GM19397 (cell line): ENCODE results near the gene ATAD2B.
"Not testable (repeated sequence)": the region's sequence is repeated elsewhere in the genome, so short reads cannot be mapped to it uniquely, and the experiment has no call there.

Experiments used
- ATAC-seq: cut with Tn5 transposase; IDR thresholded peaks from one replicate; pipeline ENCODE4 v1.9.1; 2021; ENCODE audit warnings: mild to moderate bottlenecking, moderate library complexity; ENCODE audit not compliant: unreplicated experiment

The ATAD2B gene

DNA sequence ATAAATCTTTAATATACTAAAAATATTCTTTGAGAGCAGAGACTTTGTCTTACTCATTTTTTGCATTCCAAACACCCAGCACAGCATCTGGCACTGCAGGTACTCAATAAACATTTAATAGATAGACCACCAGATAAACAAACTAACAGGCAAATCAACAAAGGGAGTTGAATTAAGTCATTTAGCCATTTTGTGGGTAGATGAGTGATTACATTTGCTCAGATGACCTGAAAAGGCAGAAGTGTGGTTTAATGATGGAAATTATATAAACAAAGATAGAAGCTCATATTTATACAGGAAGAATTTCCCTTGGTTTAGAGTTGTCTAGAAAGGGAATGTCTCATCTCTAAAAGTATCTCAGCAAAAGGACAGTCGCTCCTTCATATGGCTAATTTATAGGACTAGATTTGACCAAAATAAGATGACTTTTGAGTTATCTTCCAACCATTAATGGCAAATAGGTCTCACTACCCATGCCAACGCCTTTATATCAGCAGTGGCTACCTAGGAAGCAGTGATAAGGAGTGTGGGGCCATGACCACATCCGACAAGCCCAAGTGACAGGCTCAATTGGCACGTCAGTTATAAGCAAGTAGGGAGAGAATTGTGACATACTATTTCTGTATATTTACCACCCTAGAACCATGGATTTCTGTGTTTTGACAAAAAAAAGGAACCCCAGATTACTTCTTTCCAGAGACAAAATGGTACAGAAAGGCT, 173.5 kb downstream of the ATAD2B start:
- ATAC-seq: no peak

- ATAC-seq: no peak
Observed at GRCh38 chr2:23751747-23752265, 175.1 kb downstream of the ATAD2B start.

- ATAC-seq: peak; percentile 30
Observed at GRCh38 chr2:23746141-23746863, 180.6 kb downstream of the ATAD2B start.

DNA sequence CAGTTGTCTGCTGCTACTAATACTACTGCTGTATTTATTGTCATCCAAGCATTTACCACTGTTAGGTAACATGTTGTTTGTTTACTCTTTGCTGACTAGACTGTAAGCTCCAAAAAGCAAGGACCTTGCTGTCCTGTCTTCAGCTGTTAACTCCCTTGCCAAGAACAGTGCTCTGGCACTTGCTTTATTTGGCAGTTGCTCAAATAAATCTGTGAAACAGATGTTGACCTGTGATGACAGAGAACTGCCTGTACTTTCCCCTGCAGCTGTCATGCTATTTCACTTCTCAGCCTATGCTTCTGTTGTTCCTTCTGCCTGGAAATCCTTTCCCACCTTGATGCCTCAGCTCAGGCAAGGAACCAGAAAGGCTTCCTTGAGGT, 181.2 kb downstream of the ATAD2B start:
- peak; percentile 78 for ATAC-seq

- ATAC-seq: peak; percentile 18
Observed at GRCh38 chr2:23745068-23745725, 181.7 kb downstream of the ATAD2B start.

DNA sequence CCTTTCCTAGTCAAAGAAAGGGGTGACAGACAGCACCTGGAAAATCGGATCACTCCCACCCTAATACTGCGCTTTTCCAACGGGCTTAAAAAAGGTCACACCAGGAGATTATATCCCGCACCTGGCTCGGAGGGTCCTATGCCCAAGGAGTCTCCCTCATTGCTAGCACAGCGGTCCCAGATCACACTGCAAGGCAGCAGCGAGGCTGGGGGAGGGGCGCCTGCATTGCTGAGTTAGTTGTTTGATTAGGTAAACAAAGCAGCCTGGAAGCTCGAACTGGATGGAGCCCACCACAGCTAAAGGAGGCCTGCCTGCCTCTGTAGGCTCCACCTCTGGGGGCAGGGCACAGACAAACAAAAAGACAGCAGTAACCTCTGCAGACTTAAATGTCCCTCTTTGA, 190.1 kb downstream of the ATAD2B start:
- ATAC-seq: not testable (repeated sequence)

- no peak for ATAC-seq
Observed at GRCh38 chr2:23734416-23734815, 192.5 kb downstream of the ATAD2B start.

DNA sequence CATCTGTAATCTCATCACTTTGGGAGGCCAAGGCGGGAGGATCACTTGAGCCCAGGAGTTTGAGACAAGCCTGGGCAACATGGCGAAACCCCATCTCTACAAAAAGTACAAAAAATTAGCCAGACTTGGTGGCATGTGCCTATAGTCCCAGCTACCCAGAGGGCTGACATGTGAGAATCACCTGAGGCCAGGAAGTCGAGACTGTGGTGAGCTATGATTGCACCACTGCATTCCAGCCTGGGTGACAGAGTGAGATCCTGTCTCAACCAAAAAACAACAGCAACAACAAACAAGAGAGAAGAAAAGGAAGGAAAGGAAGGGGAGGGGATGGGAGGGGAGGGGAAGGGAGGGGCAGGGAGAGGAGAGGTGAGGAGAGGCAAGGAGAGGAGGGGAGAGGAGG, 203.9 kb downstream of the ATAD2B start:
- ATAC-seq: not testable (repeated sequence)

GRCh38 chr2:23722255-23722654, 204.7 kb downstream of the ATAD2B start:
- ATAC-seq: no peak

DNA sequence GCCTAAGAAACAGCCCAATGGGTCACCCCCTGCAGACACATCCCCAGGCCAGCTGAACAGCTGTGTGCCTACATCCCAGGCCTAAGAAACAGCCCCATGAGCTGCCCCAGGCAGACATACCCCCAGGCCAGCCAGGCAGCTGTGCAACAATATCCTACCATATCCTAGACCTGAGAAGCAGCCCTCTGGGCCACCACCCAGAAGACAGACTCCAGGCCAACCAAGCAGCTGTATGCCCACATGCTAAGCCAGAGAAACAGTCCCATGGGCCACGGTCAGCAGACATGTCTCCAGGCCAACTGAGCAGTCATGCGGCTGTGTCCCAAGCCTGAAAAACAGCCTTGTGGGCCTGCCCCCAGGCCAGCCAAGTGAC, 205.5 kb downstream of the ATAD2B start:
- ATAC-seq: no peak

DNA sequence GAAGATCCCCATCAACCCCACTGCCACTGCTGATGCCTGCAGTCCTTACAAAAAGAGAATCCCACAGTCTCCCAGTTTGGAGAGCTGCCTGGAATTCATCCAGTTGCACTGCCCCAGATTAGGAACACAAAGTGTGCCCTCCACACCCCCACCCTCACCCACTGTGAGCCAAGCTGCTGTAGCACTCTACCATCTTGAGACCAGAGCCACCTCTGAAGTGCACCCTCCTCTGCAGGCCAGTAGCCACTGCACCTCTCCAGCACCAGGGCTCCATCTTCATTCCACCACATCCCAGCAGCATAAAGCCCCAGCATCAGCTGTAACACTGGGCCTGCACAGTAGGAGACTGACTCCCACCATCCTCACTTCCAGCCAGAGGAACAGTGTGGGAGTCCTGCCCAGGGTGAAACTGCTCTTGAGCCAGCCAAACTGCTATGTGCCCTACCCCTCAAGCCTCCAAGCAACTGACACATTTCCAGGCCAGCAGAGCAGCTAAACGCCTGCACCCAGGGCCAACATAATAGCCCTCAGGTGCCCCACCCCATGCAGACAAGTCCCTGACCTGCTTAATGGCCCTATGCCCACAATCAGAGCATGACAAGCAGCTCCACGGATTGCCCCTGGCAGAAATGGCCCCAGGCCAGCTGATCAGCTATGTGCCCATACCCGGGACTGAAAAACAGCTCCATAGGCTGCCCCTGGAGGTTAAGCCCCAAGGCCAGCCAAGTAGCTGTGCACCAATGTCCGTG, 206.0 kb downstream of the ATAD2B start:
- ATAC-seq: no peak

DNA sequence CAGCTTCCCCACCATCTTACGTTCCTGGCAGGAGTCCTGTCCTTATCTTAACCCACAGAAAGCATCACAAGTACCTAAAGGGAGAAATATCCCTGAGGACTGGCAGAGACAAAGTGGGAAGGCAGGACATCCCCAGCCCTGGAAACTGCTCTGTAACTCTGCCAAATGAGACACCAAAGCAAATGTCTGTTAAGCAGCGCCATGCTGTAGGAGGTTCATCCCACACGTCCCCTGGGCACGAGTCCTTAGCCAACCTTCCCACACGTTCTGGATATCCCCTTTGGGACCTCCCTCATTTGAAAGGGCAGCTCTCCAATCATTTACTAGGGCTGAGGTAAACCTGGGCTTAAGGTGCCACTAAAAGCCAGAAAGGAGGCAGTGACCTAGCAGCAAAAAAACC, 207.2 kb downstream of the ATAD2B start:
- ATAC-seq: no peak

GRCh38 chr2:23718931-23719700, 207.8 kb downstream of the ATAD2B start:
- ATAC-seq: no peak

DNA sequence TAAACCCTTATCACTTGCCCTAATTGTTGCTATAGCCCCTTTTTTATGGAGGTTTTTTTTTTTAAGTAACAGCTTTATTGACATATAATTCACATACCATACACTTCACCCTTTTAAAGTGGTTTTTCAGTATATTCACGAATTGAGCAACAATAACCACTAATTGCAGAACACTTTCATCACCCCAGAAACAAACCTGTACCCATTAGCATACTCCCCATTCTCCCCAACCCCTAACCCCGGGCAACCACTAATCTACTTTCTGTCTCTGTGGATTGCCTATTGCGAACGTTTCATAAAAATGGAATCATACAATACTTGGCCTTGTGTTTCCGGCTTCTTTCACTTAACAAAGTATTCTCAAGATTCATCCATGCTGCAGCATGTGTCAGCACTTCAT, 213.6 kb downstream of the ATAD2B start:
- ATAC-seq: no peak

- no peak for ATAC-seq
Observed at GRCh38 chr2:23712756-23713151, 214.2 kb downstream of the ATAD2B start.

GRCh38 chr2:23711979-23712755, 214.8 kb downstream of the ATAD2B start:
- ATAC-seq: no peak

- no peak for ATAC-seq
Observed at GRCh38 chr2:23709311-23709710, 217.6 kb downstream of the ATAD2B start.

DNA sequence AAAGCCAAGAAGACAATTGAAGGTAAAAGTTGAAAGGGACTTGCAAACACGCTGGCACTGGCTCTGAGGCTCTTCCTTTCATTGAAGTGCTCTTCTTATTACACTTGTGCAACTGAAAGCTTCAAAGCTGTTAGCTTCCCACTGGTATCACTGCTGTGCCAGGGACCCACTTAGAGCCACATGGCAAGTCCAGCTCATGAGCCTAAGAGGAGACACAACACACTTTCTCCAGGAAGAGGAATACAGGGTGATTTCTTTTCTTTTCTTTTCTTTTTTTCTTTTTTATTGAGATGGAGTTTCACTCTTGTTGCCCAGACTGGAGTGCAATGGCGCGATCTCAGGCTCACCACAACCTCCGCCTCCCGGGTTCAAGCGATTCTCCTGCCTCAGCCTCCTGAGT, 218.2 kb downstream of the ATAD2B start:
- no peak for ATAC-seq

GRCh38 chr2:23707096-23707495, 219.8 kb downstream of the ATAD2B start:
- ATAC-seq: no peak
